Neuronal stem cell (in vitro differentiated cells): ENCODE measurements around the gene ALG14.
A peak's percentile ranks its signal among the peaks of the same experiment; 100 is the strongest.

Experiments
- DNase-seq: peaks from one replicate; pipeline ENCODE4 v3.0.0-alpha.2; 2013; ENCODE audit warnings: low spot score
- H2AFZ ChIP-seq: one replicate; pipeline ENCODE4 v1.6.1; 2013; ENCODE audit warnings: mild to moderate bottlenecking, low read length, inconsistent platforms
- H2AK5ac ChIP-seq: 2 replicates; pipeline ENCODE4 v1.6.1; 2013; ENCODE audit warnings: low read depth, mild to moderate bottlenecking, inconsistent platforms, low read length, moderate library complexity, mixed read lengths
- H2BK120ac ChIP-seq: 2 replicates; pipeline ENCODE4 v1.6.1; 2013; ENCODE audit warnings: low read depth, mild to moderate bottlenecking, inconsistent platforms, low read length, moderate library complexity, mixed read lengths
- H2BK12ac ChIP-seq: one replicate; pipeline ENCODE4 v1.6.1; 2013; ENCODE audit warnings: low read length, inconsistent platforms
- H2BK15ac ChIP-seq: 2 replicates; pipeline ENCODE4 v1.6.1; 2013; ENCODE audit warnings: mild to moderate bottlenecking, low read length, inconsistent platforms, mixed read lengths
- H2BK5ac ChIP-seq: one replicate; pipeline ENCODE4 v1.6.1; 2013; ENCODE audit warnings: inconsistent platforms, mild to moderate bottlenecking, low read length, moderate library complexity
- H3K14ac ChIP-seq: one replicate; pipeline ENCODE4 v1.6.1; 2013; ENCODE audit warnings: low read length, inconsistent platforms
- H3K18ac ChIP-seq: 2 replicates; pipeline ENCODE4 v1.6.1; 2013; ENCODE audit warnings: low read length, inconsistent platforms
- H3K23ac ChIP-seq: 2 replicates; pipeline ENCODE4 v1.6.1; 2013; ENCODE audit warnings: low read depth, mild to moderate bottlenecking, mixed read lengths, low read length, inconsistent platforms; ENCODE audit not compliant: poor library complexity
- H3K27ac ChIP-seq: replicated peaks from 3 replicates; pipeline ENCODE4 v1.5.1; 2013; ENCODE audit warnings: low read length, inconsistent platforms
- H3K27me3 ChIP-seq, 3 experiments: 2 replicates each; pipeline ENCODE4 v1.6.1; 2013; ENCODE audit warnings: low read length in 3 of 3, mild to moderate bottlenecking in 2 of 3, inconsistent platforms in 1 of 3, low read depth in 1 of 3, mixed read lengths in 1 of 3, moderate library complexity in 1 of 3; ENCODE audit not compliant: control insufficient read depth in 3 of 3, insufficient read depth in 3 of 3
- H3K36me3 ChIP-seq, 2 donors: replicated peaks in 1 of 2; 2 replicates each; pipeline ENCODE4 v1.6.1; 2013; ENCODE audit warnings: low read length in 2 of 2; ENCODE audit not compliant: control insufficient read depth in 2 of 2, insufficient read depth in 2 of 2
- H3K4ac ChIP-seq: 2 replicates; pipeline ENCODE4 v1.6.1; 2013; ENCODE audit warnings: inconsistent platforms, mild to moderate bottlenecking, low read length, moderate library complexity
- H3K4me1 ChIP-seq, 2 donors: 1 replicate in 1 of 2; 2 replicates in 1 of 2; pipeline ENCODE4 v1.6.1; 2013; ENCODE audit warnings: low read length in 2 of 2, low read depth in 1 of 2; ENCODE audit not compliant: control insufficient read depth in 2 of 2, insufficient read depth in 1 of 2
- H3K4me2 ChIP-seq: one replicate; pipeline ENCODE4 v1.6.1; 2013; ENCODE audit warnings: mild to moderate bottlenecking, low read length, inconsistent platforms; ENCODE audit not compliant: insufficient read depth, poor library complexity, severe bottlenecking
- H3K4me3 ChIP-seq, 2 donors: 2 replicates each; pipeline ENCODE4 v1.5.1; 2013; ENCODE audit warnings: low read length in 2 of 2, mild to moderate bottlenecking in 2 of 2, inconsistent platforms in 1 of 2, moderate library complexity in 1 of 2
- H3K79me1 ChIP-seq: one replicate; pipeline ENCODE4 v1.6.1; 2013; ENCODE audit warnings: low read depth, mild to moderate bottlenecking, inconsistent platforms, low read length, moderate library complexity
- H3K9ac ChIP-seq: one replicate; pipeline ENCODE4 v1.6.1; 2013; ENCODE audit warnings: mild to moderate bottlenecking, low read depth, low read length, inconsistent platforms; ENCODE audit not compliant: poor library complexity
- H3K9me3 ChIP-seq, 2 donors: replicated peaks in 1 of 2; 2 replicates each; pipeline versions ENCODE3 to v1.6.1; 2013; ENCODE audit warnings: low read length in 2 of 2, mild to moderate bottlenecking in 2 of 2, inconsistent platforms in 1 of 2, low read depth in 1 of 2, mixed read lengths in 1 of 2, moderate library complexity in 1 of 2; ENCODE audit not compliant: control insufficient read depth in 2 of 2, insufficient read depth in 1 of 2
- H4K8ac ChIP-seq: one replicate; pipeline ENCODE4 v1.6.1; 2013; ENCODE audit warnings: low read depth, mild to moderate bottlenecking, inconsistent platforms, low read length, moderate library complexity
- H4K91ac ChIP-seq: one replicate; pipeline ENCODE4 v1.6.1; 2013; ENCODE audit warnings: low read length, low read depth, mild to moderate bottlenecking, inconsistent platforms; ENCODE audit not compliant: poor library complexity
- WGBS, 2 donors: extraction: QIAGEN DNeasy Blood & Tissue Kit; methylation state at CpG; one replicate each; pipeline ENCODE4 v1.1.7; 2013; ENCODE audit warnings: missing lambda C conversion rate in 2 of 2, mixed read lengths in 1 of 2; ENCODE audit not compliant: insufficient read length in 2 of 2, insufficient replicate concordance in 1 of 2; ENCODE audit errors: extremely low coverage in 2 of 2; 5-methylcytosine and 5-hydroxymethylcytosine counted together

ALG14 gene

DNA sequence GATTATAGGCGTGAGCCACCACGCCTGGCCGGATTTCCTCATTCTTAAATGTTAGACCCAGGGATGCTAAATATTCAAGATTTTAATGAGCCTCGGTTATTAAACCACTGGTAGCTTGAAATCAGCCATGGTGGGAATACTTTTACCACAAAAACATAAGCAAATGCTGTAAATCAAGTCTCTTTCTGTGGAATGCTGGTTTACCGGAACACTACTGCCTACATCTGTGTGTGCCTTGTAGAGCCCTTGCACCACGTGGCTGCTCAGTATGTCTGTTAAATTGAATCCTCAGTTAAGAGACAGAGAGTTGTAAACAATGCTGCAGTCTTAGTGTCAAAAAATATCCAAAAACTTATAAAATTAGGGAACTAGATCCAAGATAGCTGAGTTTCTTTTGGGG lies 119.0 kb downstream of the ALG14 start:
- no peak overlapping the region for H3K14ac ChIP-seq
- no peak overlapping the region for H3K23ac ChIP-seq
- peak overlapping the region; percentile 77 for H2AFZ ChIP-seq
- H2BK120ac ChIP-seq: no peak overlapping the region
- H3K27me3 ChIP-seq: no peaks in the 10 kb centered on the region
- WGBS, 2 donors: no CpG with 5 or more reads among the region's 6 CpGs
- no peak overlapping the region for H2BK5ac ChIP-seq
- H3K36me3 ChIP-seq: no peaks in the 10 kb centered on the region
- H3K4ac ChIP-seq: no peak overlapping the region
- no peak overlapping the region for H2AK5ac ChIP-seq
- H2BK12ac ChIP-seq: no peak overlapping the region
- no peak overlapping the region for H2BK15ac ChIP-seq
- H4K8ac ChIP-seq: no peak overlapping the region
- no peak for DNase-seq
- peaks cover 10 to 15% of the 10 kb centered on the region in 2 donors for H3K4me1 ChIP-seq
- H4K91ac ChIP-seq: no peak overlapping the region
- no peak overlapping the region for H3K4me2 ChIP-seq
- H3K27ac ChIP-seq: no peak overlapping the region
- H3K9me3 ChIP-seq: no peaks in the 10 kb centered on the region
- no peak overlapping the region for H3K18ac ChIP-seq
- no peaks in the 10 kb centered on the region for H3K79me1 ChIP-seq
- no peak overlapping the region for H3K4me3 ChIP-seq
- H3K9ac ChIP-seq: no peak overlapping the region

DNA sequence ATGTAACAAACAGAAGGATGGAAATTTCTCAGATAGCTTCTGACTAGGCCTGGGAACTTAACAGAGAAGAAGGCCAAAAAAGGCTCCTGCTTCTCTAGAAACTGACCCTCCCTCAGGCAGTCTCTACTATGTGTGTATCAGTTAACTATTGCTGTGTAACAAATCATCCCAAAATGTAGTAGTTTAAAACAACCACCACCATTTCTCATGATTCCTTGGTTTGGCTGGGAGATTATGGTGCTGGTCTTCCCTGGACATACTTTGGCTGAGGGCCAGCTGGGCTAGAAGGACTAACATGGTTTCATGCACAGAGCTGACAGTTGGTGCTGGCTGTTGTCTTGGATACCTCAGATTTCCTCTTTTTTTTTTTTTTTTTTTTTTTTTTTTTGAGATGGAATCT lies 119.6 kb downstream of the ALG14 start:
- Histone ChIP-seq H3K36me3 (no peaks in the 10 kb centered on the region), H3K14ac (no peak overlapping the region), H3K9me3 (no peaks in the 10 kb centered on the region), H3K4ac (no peak overlapping the region), H2BK12ac (no peak overlapping the region), H4K8ac (no peak overlapping the region), H2AFZ (no peak overlapping the region), H3K9ac (no peak overlapping the region), H3K79me1 (no peaks in the 10 kb centered on the region), H2BK120ac (no peak overlapping the region), H3K23ac (no peak overlapping the region), H3K4me3 (no peak overlapping the region), H2BK15ac (no peak overlapping the region), H4K91ac (no peak overlapping the region), H3K4me2 (no peak overlapping the region), H3K18ac (no peak overlapping the region), H3K27me3 (no peaks in the 10 kb centered on the region), H3K27ac (no peak overlapping the region), H2AK5ac (no peak overlapping the region), H3K4me1 (peaks cover 10 to 15% of the 10 kb centered on the region in 2 donors), H2BK5ac (no peak overlapping the region)
- no peak for DNase-seq

DNA sequence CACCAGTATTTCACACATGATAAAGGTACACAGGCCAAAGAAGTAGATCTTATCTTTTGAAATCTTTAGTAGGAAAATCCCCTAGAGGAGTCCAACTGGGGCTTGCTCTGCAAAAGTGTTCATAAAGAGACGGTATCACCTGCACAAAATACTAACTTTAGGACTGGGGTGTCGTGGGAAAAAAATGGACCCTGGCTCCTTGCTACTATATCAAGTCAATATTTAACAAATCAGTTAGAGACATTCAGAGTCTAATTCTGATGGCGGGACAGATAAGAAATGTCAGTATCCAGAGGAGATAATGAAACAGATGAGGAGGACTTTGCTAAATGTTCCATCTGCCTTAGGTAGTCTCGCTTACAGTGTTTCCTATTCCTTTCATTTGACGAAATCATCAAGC lies 120.2 kb downstream of the ALG14 start:
- H2BK5ac ChIP-seq: no peak overlapping the region
- H2AFZ ChIP-seq: no peak overlapping the region
- no peaks in the 10 kb centered on the region for H3K27me3 ChIP-seq
- H2BK12ac ChIP-seq: no peak overlapping the region
- H3K4ac ChIP-seq: no peak overlapping the region
- H3K79me1 ChIP-seq: no peaks in the 10 kb centered on the region
- no peaks in the 10 kb centered on the region for H3K36me3 ChIP-seq
- H3K23ac ChIP-seq: no peak overlapping the region
- no peak overlapping the region for H3K18ac ChIP-seq
- no peak overlapping the region for H2AK5ac ChIP-seq
- H2BK120ac ChIP-seq: no peak overlapping the region
- no peak overlapping the region for H3K4me2 ChIP-seq
- H3K14ac ChIP-seq: no peak overlapping the region
- H3K9ac ChIP-seq: no peak overlapping the region
- no peak overlapping the region for H3K4me3 ChIP-seq
- no peaks in the 10 kb centered on the region for H3K9me3 ChIP-seq
- no peak overlapping the region for H4K91ac ChIP-seq
- H2BK15ac ChIP-seq: no peak overlapping the region
- H3K4me1 ChIP-seq: peaks cover 10 to 15% of the 10 kb centered on the region in 2 donors
- H4K8ac ChIP-seq: no peak overlapping the region
- no CpG with 5 or more reads among the region's 5 CpGs for WGBS, 2 donors
- no peak overlapping the region for H3K27ac ChIP-seq
- DNase-seq: no peak

DNA sequence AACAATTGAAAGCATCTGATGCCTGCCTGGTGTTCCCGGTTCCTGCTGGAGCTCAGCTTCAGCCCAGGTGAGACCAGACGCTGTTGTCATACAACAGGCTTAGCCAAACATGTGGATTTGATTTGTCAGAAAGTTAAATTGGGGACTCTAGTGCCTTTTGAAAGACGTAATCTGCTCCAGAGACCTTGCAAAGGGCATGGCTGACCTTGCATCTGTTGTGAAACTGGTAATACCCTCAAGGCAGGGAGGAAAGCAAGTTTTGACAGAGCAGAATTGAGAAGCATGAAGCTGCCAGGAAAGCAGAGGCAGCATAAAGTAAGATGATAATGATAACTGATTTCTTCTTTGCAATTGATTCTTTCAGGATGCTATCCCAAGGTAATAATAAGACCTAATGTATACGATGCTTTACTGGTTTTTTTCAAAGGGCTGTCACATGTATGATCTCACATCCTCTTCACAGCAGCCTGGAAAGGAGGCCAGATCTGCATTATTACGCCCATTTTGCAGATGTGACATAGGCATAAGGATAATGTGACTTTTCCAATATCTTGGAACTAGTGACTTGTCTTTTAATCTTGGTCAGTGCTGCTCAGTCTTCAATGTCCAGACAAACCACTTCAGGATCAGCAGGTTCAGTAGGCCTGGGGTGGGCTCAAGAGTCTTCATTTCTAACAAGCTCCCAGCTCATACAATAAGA lies 121.1 kb downstream of the ALG14 start:
- Histone ChIP-seq H4K91ac (no peak overlapping the region), H2BK15ac (no peak overlapping the region), H3K9ac (no peak overlapping the region), H3K27me3 (no peaks in the 10 kb centered on the region), H2AFZ (no peak overlapping the region), H2BK12ac (no peak overlapping the region), H3K4me1 (peaks cover 10 to 15% of the 10 kb centered on the region in 2 donors), H2BK120ac (no peak overlapping the region), H3K14ac (no peak overlapping the region), H3K79me1 (no peaks in the 10 kb centered on the region), H3K27ac (no peak overlapping the region), H3K4me3 (no peak overlapping the region), H4K8ac (no peak overlapping the region), H2AK5ac (no peak overlapping the region), H3K23ac (no peak overlapping the region), H3K18ac (no peak overlapping the region), H3K9me3 (no peaks in the 10 kb centered on the region), H3K4ac (no peak overlapping the region), H3K4me2 (no peak overlapping the region), H2BK5ac (no peak overlapping the region), H3K36me3 (no peaks in the 10 kb centered on the region)
- no CpG with 5 or more reads among the region's 5 CpGs for WGBS, 2 donors
- DNase-seq: no peak
